Liver (tissue), 9 donors: Measurements from ENCODE around the gene E2F7. TPM values are rescaled to one million over a fixed set of nuclear protein-coding genes. Genes with fewer than 3 reads are reported as not detected.

Source experiments
- DNase-seq: peaks from one replicate; pipeline ENCODE4 v3.0.0-alpha.2; 2017; ENCODE audit warnings: low spot score
- H3K27ac ChIP-seq, 2 donors: one replicate each; pipeline ENCODE4 v1.7.0; 2013; ENCODE audit warnings: inconsistent platforms in 2 of 2, low read length in 2 of 2, control low read depth in 1 of 2, low read depth in 1 of 2, mild to moderate bottlenecking in 1 of 2
- H3K27me3 ChIP-seq, 4 donors: one replicate each; pipeline versions ENCODE4 v1.6.1 to v1.7.0; 2013; ENCODE audit warnings: low read length in 3 of 4, inconsistent platforms in 1 of 4, mild to moderate bottlenecking in 1 of 4, moderate library complexity in 1 of 4; ENCODE audit not compliant: control insufficient read depth in 4 of 4, insufficient read depth in 4 of 4
- H3K36me3 ChIP-seq, 4 donors: one replicate each; pipeline versions ENCODE4 v1.6.1 to v1.7.0; 2013; ENCODE audit warnings: low read length in 3 of 4, mild to moderate bottlenecking in 3 of 4, low read depth in 1 of 4, moderate library complexity in 1 of 4; ENCODE audit not compliant: control insufficient read depth in 4 of 4, insufficient read depth in 3 of 4
- H3K4me1 ChIP-seq, 4 donors: one replicate each; pipeline versions ENCODE4 v1.6.1 to v1.7.0; 2013; ENCODE audit warnings: low read length in 3 of 4, mild to moderate bottlenecking in 3 of 4, moderate library complexity in 1 of 4; ENCODE audit not compliant: control insufficient read depth in 4 of 4, insufficient read depth in 4 of 4
- H3K4me3 ChIP-seq, 3 donors: one replicate each; pipeline versions ENCODE4 v1.6.1 to v1.7.0; 2013; ENCODE audit warnings: low read length in 3 of 3, control low read depth in 1 of 3, low read depth in 1 of 3, mild to moderate bottlenecking in 1 of 3
- H3K9ac ChIP-seq, 2 donors: one replicate each; pipeline ENCODE4 v1.7.0; 2013; ENCODE audit warnings: low read length in 2 of 2, mild to moderate bottlenecking in 2 of 2, moderate library complexity in 2 of 2, control low read depth in 1 of 2, low read depth in 1 of 2
- H3K9me3 ChIP-seq, 4 donors: one replicate each; pipeline versions ENCODE4 v1.6.1 to v1.7.0; 2013; ENCODE audit warnings: low read length in 3 of 4; ENCODE audit not compliant: control insufficient read depth in 4 of 4
- EGR1 ChIP-seq, 2 donors: IDR thresholded peaks; 2 replicates each; pipeline ENCODE4 v1.6.1; 2016 to 2018; ENCODE audit warnings: antibody characterized with exemption in 2 of 2, low read depth in 2 of 2
- FOXA1 ChIP-seq: IDR thresholded peaks from 2 replicates; pipeline ENCODE4 v1.6.1; 2016; ENCODE audit warnings: antibody characterized with exemption
- FOXA2 ChIP-seq: IDR thresholded peaks from 2 replicates; pipeline ENCODE4 v1.6.1; 2016; ENCODE audit warnings: antibody characterized with exemption
- GABPA ChIP-seq, 2 donors: IDR thresholded peaks in 1 of 2; conservative IDR thresholded peaks in 1 of 2; 2 replicates each; pipeline ENCODE4 v1.6.1; 2016; ENCODE audit warnings: antibody characterized with exemption in 2 of 2, mild to moderate bottlenecking in 1 of 2, moderate library complexity in 1 of 2
- HNF4A ChIP-seq, 2 donors: conservative IDR thresholded peaks; 2 replicates each; pipeline ENCODE4 v1.6.1; 2016; ENCODE audit warnings: antibody characterized with exemption in 2 of 2, mild to moderate bottlenecking in 2 of 2
- HNF4G ChIP-seq: IDR thresholded peaks from 2 replicates; pipeline ENCODE4 v1.6.1; 2016; ENCODE audit warnings: antibody characterized with exemption
- JUND ChIP-seq, 2 donors: IDR thresholded peaks; 2 replicates each; pipeline ENCODE4 v1.6.1; 2016; ENCODE audit warnings: antibody characterized with exemption in 2 of 2
- NR2F2 ChIP-seq: IDR thresholded peaks from 2 replicates; pipeline ENCODE4 v1.6.1; 2016; ENCODE audit warnings: antibody characterized with exemption
- RAD21 ChIP-seq, 2 donors: IDR thresholded peaks; 2 replicates each; pipeline ENCODE4 v1.6.1; 2016; ENCODE audit warnings: antibody characterized with exemption in 2 of 2, mild to moderate bottlenecking in 2 of 2
- RXRA ChIP-seq, 2 donors: IDR thresholded peaks; 2 replicates each; pipeline ENCODE4 v1.6.1; 2017 to 2018; ENCODE audit warnings: antibody characterized with exemption in 2 of 2, mild to moderate bottlenecking in 1 of 2
- SP1 ChIP-seq: IDR thresholded peaks from 2 replicates; pipeline ENCODE4 v1.6.1; 2018; ENCODE audit warnings: antibody characterized with exemption, mild to moderate bottlenecking
- TAF1 ChIP-seq: conservative IDR thresholded peaks from 2 replicates; pipeline ENCODE4 v1.6.1; 2016; ENCODE audit warnings: antibody characterized with exemption, mild to moderate bottlenecking
- YY1 ChIP-seq: IDR thresholded peaks from 2 replicates; pipeline ENCODE4 v1.6.1; 2016; ENCODE audit warnings: antibody characterized with exemption, mild to moderate bottlenecking
- WGBS: extraction: QIAGEN DNeasy Blood & Tissue Kit; methylation state at CpG from one replicate; pipeline ENCODE4 v1.1.7; 2013; 5-methylcytosine and 5-hydroxymethylcytosine counted together
- polyA plus RNA-seq, 2 donors: library from polyadenylated mRNA; stranded (reverse) in 1 of 2; unstranded in 1 of 2; fragments of 200-250 nt in 1 of 2; fragments of >200 nt in 1 of 2; fragmentation: Nextera tagmentation in 1 of 2; extraction: Ambion mirVana in 1 of 2; gene quantifications; one replicate each; pipeline versions ENCODE4 v1.2.1 to v1.2.3, GENCODE V29; 2013 to 2015
- total RNA-seq, 2 donors: library from RNA; depleted of rRNA; stranded (reverse); fragments of >200 nt; gene quantifications; one replicate each; pipeline ENCODE4 v1.2.3, GENCODE V29; 2014
- TF ChIP-seq, protein P1 (sequence below): fragments of 150-350 bp; IDR thresholded peaks from 2 replicates; pipeline ENCODE4 v1.5.1; 2017; ENCODE audit warnings: improper control_type of control experiment, low read depth, low read length; ENCODE audit not compliant: missing input control
- TF ChIP-seq, protein P2 (sequence below): IDR thresholded peaks from 2 replicates; pipeline ENCODE4 v1.6.1; 2016; ENCODE audit warnings: antibody characterized with exemption
- TF ChIP-seq, protein P3 (sequence below): IDR thresholded peaks from 2 replicates; pipeline ENCODE4 v1.6.1; 2016; ENCODE audit warnings: antibody characterized with exemption
- TF ChIP-seq, protein P4 (sequence below): IDR thresholded peaks from 2 replicates; pipeline ENCODE4 v1.6.1; 2016; ENCODE audit warnings: antibody characterized with exemption
- TF ChIP-seq, protein P5 (sequence below): IDR thresholded peaks from 2 replicates; pipeline ENCODE4 v1.6.1; 2016; ENCODE audit warnings: antibody characterized with exemption, mild to moderate bottlenecking
- donor health status: healthy.
- donor health status: healthy.
- donor health status: healthy.
- donor health status: healthy.
- donor health status: healthy.

The E2F7 gene
- total and polyA plus RNA-seq, 4 donors: 0.13 to 5.8 (median 0.17) TPM; not detected in 1

DNA sequence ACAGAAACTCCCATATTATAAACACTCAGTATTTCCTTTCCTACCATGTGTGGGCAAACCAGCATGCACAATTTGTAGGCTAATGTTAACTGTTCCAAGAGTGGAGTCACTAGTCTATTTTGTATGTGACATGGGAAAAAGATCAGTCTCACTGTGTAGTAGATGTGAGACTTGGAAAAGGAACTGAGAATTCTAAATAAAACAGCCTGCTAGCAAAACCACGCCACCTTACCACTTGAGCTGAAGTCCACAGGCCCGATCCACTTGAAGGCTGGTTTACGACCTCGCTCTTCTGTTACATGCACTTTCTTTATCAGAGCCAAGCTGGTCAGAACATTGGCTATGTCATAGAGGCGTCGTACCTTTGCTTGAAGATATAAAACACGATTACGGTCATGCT, 22.5 kb downstream of the E2F7 start:
- H3K4me1 ChIP-seq: no peaks in the 10 kb centered on the region
- H3K27me3 ChIP-seq: no peaks in the 10 kb centered on the region
- H3K9me3 ChIP-seq: no peaks in the 10 kb centered on the region
- H3K27ac ChIP-seq: no peak overlapping the region
- DNase-seq: no peak
- no peak overlapping the region for H3K9ac ChIP-seq
- no peak overlapping the region for H3K4me3 ChIP-seq
- TF ChIP-seq, protein P1, sequence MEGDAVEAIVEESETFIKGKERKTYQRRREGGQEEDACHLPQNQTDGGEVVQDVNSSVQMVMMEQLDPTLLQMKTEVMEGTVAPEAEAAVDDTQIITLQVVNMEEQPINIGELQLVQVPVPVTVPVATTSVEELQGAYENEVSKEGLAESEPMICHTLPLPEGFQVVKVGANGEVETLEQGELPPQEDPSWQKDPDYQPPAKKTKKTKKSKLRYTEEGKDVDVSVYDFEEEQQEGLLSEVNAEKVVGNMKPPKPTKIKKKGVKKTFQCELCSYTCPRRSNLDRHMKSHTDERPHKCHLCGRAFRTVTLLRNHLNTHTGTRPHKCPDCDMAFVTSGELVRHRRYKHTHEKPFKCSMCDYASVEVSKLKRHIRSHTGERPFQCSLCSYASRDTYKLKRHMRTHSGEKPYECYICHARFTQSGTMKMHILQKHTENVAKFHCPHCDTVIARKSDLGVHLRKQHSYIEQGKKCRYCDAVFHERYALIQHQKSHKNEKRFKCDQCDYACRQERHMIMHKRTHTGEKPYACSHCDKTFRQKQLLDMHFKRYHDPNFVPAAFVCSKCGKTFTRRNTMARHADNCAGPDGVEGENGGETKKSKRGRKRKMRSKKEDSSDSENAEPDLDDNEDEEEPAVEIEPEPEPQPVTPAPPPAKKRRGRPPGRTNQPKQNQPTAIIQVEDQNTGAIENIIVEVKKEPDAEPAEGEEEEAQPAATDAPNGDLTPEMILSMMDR: no peak
- TF ChIP-seq JUND (IDR thresholded peaks at IDR 0.05): no peak
- TF ChIP-seq HNF4G: no peak
- no peak for TF ChIP-seq HNF4A (conservative IDR thresholded peaks at IDR 0.05)
- TF ChIP-seq, protein P2, sequence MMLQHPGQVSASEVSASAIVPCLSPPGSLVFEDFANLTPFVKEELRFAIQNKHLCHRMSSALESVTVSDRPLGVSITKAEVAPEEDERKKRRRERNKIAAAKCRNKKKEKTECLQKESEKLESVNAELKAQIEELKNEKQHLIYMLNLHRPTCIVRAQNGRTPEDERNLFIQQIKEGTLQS: no peak
- TF ChIP-seq FOXA2: no peak
- no peak for TF ChIP-seq RAD21 (IDR thresholded peaks at IDR 0.05)
- no peak for TF ChIP-seq YY1
- TF ChIP-seq RXRA (IDR thresholded peaks at IDR 0.05): no peak
- TF ChIP-seq NR2F2: no peak
- TF ChIP-seq EGR1 (IDR thresholded peaks at IDR 0.05; ENCODE audit: low read depth in 2 of 2): no peak
- no peak for TF ChIP-seq TAF1
- TF ChIP-seq GABPA (IDR thresholded peaks at IDR 0.05 in 1 of 2, conservative IDR thresholded peaks at IDR 0.05 in 1 of 2): no peak
- TF ChIP-seq FOXA1: no peak
- TF ChIP-seq SP1: no peak
- TF ChIP-seq, protein P3, sequence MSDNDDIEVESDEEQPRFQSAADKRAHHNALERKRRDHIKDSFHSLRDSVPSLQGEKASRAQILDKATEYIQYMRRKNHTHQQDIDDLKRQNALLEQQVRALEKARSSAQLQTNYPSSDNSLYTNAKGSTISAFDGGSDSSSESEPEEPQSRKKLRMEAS: no peak
- TF ChIP-seq, protein P4, sequence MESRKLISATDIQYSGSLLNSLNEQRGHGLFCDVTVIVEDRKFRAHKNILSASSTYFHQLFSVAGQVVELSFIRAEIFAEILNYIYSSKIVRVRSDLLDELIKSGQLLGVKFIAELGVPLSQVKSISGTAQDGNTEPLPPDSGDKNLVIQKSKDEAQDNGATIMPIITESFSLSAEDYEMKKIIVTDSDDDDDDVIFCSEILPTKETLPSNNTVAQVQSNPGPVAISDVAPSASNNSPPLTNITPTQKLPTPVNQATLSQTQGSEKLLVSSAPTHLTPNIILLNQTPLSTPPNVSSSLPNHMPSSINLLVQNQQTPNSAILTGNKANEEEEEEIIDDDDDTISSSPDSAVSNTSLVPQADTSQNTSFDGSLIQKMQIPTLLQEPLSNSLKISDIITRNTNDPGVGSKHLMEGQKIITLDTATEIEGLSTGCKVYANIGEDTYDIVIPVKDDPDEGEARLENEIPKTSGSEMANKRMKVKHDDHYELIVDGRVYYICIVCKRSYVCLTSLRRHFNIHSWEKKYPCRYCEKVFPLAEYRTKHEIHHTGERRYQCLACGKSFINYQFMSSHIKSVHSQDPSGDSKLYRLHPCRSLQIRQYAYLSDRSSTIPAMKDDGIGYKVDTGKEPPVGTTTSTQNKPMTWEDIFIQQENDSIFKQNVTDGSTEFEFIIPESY: no peak
- TF ChIP-seq, protein P5, sequence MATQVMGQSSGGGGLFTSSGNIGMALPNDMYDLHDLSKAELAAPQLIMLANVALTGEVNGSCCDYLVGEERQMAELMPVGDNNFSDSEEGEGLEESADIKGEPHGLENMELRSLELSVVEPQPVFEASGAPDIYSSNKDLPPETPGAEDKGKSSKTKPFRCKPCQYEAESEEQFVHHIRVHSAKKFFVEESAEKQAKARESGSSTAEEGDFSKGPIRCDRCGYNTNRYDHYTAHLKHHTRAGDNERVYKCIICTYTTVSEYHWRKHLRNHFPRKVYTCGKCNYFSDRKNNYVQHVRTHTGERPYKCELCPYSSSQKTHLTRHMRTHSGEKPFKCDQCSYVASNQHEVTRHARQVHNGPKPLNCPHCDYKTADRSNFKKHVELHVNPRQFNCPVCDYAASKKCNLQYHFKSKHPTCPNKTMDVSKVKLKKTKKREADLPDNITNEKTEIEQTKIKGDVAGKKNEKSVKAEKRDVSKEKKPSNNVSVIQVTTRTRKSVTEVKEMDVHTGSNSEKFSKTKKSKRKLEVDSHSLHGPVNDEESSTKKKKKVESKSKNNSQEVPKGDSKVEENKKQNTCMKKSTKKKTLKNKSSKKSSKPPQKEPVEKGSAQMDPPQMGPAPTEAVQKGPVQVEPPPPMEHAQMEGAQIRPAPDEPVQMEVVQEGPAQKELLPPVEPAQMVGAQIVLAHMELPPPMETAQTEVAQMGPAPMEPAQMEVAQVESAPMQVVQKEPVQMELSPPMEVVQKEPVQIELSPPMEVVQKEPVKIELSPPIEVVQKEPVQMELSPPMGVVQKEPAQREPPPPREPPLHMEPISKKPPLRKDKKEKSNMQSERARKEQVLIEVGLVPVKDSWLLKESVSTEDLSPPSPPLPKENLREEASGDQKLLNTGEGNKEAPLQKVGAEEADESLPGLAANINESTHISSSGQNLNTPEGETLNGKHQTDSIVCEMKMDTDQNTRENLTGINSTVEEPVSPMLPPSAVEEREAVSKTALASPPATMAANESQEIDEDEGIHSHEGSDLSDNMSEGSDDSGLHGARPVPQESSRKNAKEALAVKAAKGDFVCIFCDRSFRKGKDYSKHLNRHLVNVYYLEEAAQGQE: no peak
- H3K36me3 ChIP-seq: no peaks in the 10 kb centered on the region
- WGBS: 97% methylated on average over 8 of the region's 8 CpGs
